Measurements from ENCODE around the gene ECE1. TPM values are rescaled to one million over a fixed set of nuclear protein-coding genes. Genes with fewer than 3 reads are reported as not detected.

The ECE1 gene
- total and polyA plus RNA-seq, 2 of the 13 experiments (the other 11 are each of a cell fraction or from before 2014, with no cell fraction given), result 13.5 to 21.2 TPM

DNA sequence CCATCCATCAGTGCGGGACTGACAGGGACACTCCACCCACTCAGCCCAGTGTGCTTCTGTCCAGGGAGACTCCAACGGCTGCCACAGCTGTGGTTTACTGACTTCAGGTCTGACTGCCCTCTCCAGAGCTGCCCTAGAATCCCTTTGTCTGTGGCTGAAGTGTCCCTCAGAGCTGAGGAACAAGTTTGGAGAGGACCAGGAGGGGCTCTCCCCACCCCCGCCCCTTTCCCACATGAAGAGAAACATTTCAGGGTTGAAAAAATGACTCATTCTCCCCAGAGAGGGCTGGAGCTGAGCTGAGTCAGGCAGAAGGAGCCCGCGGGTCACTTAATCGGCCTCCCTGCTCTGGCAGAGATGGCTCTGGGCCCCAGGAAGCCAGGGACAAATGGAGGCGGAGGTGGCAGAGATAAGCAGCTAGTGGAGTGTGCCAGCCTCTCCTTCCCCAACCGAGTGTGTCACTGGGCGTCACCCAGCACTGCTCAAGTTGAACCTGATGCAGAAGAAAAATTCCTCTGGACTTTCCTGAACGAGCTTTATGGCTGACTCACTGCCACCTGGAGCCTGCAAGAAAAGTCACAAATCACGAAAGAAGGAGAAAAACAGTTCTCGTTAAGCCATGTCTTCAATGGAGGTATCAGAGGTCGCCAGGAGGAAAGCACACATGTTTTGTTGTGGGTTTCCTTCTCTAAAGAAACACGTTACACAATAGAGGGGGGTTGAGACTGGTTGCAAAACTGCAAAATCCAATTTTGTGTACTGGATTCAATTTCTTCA lies 34.3 kb upstream of the ECE1 start:
- intact Hi-C loops (cut with micrococcal nuclease; ENCODE audit: unreplicated experiment), result no loop called here
- in situ Hi-C loops (cut with HindIII; ENCODE audit: extremely low pct_ligation_motif_present, low pct_unique_long_range_greater_than_20kb), result no loop called here
- BruUV-seq (replicated peaks), result no TSS peak
- no peaks in the 10 kb centered on the region for H3K9me3 ChIP-seq (ENCODE audit: low read length)
- DNase-seq (ENCODE audit: low spot score), result no peak
- FAIRE-seq, result no peak
- WGBS (ENCODE audit: low lambda C conversion rate), result 5% methylated on average over 14 of the region's 14 CpGs
- peaks cover 100% of the 10 kb centered on the region for H3K4me1 ChIP-seq (ENCODE audit: insufficient read depth, low read length)
- H4K20me1 ChIP-seq (ENCODE audit: insufficient read depth, low read length), result no peaks in the 10 kb centered on the region
- H2AFZ ChIP-seq (ENCODE audit: low read length), result no peak overlapping the region
- H3K79me2 ChIP-seq (ENCODE audit: insufficient read depth, low read length), result peaks cover 2% of the 10 kb centered on the region
- POLR2A ChIA-PET, result interaction anchor here (1.1 to 5.5 kb wide), 8 partner anchors 9 to 77 kb away, joined by 3 to 43 read pairs (median 8); no protein-coding TSS in a partner anchor
- H3K27ac ChIP-seq (ENCODE audit: extremely low read length, insufficient read depth, low read length), result peak overlapping the region; percentile 37
- peak overlapping the region in 1 of 3 experiments; percentile 12; a peak in 1 of 6 replicates for H3K4me3 ChIP-seq (replicated peaks in 1 of 3; ENCODE audit: insufficient read depth in 1 of 3, low read depth in 2 of 3, low read length in 3 of 3)
- peak overlapping the region; percentile 26 for H3K9ac ChIP-seq (ENCODE audit: insufficient read depth, low read depth, low read length)
- peak; percentile 54 for ATAC-seq
- peak overlapping the region; percentile 53 for H3K4me2 ChIP-seq (ENCODE audit: low read depth, low read length)
- CTCF ChIA-PET (ENCODE audit: low intra/inter-chr PET ratio, low total read pairs), result no interaction called here
- H3K36me3 ChIP-seq (replicated peaks in 1 of 2; ENCODE audit: control insufficient read depth in 1 of 2, insufficient read depth in 2 of 2, low read length in 2 of 2), result no peaks in the 10 kb centered on the region
- H3K27me3 ChIP-seq (ENCODE audit: control insufficient read depth in 1 of 2, insufficient read depth in 2 of 2, low read length in 2 of 2), result no peaks in the 10 kb centered on the region
- TF ChIP-seq SOX6 (IDR thresholded peaks at IDR 0.05) (no peak), SOX6 (CRISPR knock-in tag; IDR thresholded peaks at IDR 0.05) (peak; percentile 11; the same call in 1 of the 2 replicates), ZNF121 (CRISPR knock-in tag; IDR thresholded peaks at IDR 0.05) (0 out of 2 replicates have a peak, but pooled peaks have one; percentile 27), GATA4 (IDR thresholded peaks at IDR 0.05; ENCODE audit: borderline replicate concordance, low read depth) (no peak), ZNF607 (CRISPR knock-in tag; IDR thresholded peaks at IDR 0.05; ENCODE audit: borderline replicate concordance) (no peak), CAMTA2 (CRISPR knock-in tag; IDR thresholded peaks at IDR 0.05; ENCODE audit: borderline replicate concordance) (0 out of 2 replicates have a peak, but pooled peaks have one; percentile 60), SP5 (CRISPR knock-in tag; IDR thresholded peaks at IDR 0.05; ENCODE audit: borderline replicate concordance, low read depth) (peak; percentile 59; the same call in 1 of the 2 replicates), NCOA5 (CRISPR knock-in tag; IDR thresholded peaks at IDR 0.05) (no peak), HMG20B (CRISPR knock-in tag; conservative IDR thresholded peaks at IDR 0.05) (no peak), JUN (CRISPR knock-in tag; IDR thresholded peaks at IDR 0.05) (no peak), SAP130 (CRISPR knock-in tag; IDR thresholded peaks at IDR 0.05; ENCODE audit: low read depth) (0 out of 2 replicates have a peak, but pooled peaks have one; percentile 5), SOX13 (IDR thresholded peaks at IDR 0.05) (no peak), SOX13 (CRISPR knock-in tag; conservative IDR thresholded peaks at IDR 0.05 in 1 of 2, IDR thresholded peaks at IDR 0.05 in 1 of 2) (peak in 1 of 2 experiments; percentile 33; a peak in 1 of 4 replicates), ZNF333 (CRISPR knock-in tag; IDR thresholded peaks at IDR 0.05; ENCODE audit: borderline replicate concordance) (0 out of 2 replicates have a peak, but pooled peaks have one; percentile 53), PHF21A (CRISPR knock-in tag; IDR thresholded peaks at IDR 0.05) (peak; percentile 6; the same call in 1 of the 2 replicates)
- TF ChIP-seq, protein P1, sequence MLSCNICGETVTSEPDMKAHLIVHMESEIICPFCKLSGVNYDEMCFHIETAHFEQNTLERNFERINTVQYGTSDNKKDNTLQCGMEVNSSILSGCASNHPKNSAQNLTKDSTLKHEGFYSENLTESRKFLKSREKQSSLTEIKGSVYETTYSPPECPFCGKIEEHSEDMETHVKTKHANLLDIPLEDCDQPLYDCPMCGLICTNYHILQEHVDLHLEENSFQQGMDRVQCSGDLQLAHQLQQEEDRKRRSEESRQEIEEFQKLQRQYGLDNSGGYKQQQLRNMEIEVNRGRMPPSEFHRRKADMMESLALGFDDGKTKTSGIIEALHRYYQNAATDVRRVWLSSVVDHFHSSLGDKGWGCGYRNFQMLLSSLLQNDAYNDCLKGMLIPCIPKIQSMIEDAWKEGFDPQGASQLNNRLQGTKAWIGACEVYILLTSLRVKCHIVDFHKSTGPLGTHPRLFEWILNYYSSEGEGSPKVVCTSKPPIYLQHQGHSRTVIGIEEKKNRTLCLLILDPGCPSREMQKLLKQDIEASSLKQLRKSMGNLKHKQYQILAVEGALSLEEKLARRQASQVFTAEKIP (CRISPR knock-in tag; IDR thresholded peaks at IDR 0.05; ENCODE audit: borderline replicate concordance), result no peak
- TF ChIP-seq, protein P2, sequence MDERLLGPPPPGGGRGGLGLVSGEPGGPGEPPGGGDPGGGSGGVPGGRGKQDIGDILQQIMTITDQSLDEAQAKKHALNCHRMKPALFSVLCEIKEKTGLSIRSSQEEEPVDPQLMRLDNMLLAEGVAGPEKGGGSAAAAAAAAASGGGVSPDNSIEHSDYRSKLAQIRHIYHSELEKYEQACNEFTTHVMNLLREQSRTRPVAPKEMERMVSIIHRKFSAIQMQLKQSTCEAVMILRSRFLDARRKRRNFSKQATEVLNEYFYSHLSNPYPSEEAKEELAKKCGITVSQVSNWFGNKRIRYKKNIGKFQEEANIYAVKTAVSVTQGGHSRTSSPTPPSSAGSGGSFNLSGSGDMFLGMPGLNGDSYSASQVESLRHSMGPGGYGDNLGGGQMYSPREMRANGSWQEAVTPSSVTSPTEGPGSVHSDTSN (CRISPR knock-in tag; IDR thresholded peaks at IDR 0.05), result no peak
- TF ChIP-seq, protein P3, sequence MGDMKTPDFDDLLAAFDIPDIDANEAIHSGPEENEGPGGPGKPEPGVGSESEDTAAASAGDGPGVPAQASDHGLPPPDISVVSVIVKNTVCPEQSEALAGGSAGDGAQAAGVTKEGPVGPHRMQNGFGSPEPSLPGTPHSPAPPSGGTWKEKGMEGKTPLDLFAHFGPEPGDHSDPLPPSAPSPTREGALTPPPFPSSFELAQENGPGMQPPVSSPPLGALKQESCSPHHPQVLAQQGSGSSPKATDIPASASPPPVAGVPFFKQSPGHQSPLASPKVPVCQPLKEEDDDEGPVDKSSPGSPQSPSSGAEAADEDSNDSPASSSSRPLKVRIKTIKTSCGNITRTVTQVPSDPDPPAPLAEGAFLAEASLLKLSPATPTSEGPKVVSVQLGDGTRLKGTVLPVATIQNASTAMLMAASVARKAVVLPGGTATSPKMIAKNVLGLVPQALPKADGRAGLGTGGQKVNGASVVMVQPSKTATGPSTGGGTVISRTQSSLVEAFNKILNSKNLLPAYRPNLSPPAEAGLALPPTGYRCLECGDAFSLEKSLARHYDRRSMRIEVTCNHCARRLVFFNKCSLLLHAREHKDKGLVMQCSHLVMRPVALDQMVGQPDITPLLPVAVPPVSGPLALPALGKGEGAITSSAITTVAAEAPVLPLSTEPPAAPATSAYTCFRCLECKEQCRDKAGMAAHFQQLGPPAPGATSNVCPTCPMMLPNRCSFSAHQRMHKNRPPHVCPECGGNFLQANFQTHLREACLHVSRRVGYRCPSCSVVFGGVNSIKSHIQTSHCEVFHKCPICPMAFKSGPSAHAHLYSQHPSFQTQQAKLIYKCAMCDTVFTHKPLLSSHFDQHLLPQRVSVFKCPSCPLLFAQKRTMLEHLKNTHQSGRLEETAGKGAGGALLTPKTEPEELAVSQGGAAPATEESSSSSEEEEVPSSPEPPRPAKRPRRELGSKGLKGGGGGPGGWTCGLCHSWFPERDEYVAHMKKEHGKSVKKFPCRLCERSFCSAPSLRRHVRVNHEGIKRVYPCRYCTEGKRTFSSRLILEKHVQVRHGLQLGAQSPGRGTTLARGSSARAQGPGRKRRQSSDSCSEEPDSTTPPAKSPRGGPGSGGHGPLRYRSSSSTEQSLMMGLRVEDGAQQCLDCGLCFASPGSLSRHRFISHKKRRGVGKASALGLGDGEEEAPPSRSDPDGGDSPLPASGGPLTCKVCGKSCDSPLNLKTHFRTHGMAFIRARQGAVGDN (CRISPR knock-in tag; IDR thresholded peaks at IDR 0.05), result peak; percentile 39

Measured in HepG2 (cell line).